Measurements from ENCODE around the gene FMO5. TPM values are rescaled to one million over a fixed set of nuclear protein-coding genes. Genes with fewer than 3 reads are reported as not detected.

FMO5 gene
- total and polyA plus RNA-seq, 10 of the 15 experiments (the other 5 are each of a cell fraction or from before 2014, with no cell fraction given): 0.05 to 0.58 (median 0.19) TPM

DNA sequence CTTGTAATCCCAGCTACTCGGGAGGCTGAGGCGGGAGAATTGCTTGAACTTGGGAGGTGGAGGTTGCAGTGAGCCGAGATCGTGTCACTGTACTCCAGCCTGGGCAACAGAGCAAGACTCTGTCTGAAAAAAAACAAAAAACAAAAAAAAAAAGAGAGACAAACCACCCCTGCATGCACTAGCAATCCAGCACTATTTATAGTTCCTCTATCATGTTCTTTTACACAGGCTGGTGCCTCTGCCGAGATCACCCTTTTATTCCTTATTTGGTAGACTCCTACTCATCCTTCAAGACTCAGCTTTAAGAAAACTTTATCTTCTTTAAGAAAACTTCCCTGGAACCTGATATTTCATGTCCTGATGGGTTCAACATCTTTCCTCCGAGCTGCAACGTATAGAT, 10.8 kb downstream of the FMO5 start:
- no peak overlapping the region for H3K27ac ChIP-seq (ENCODE audit: control insufficient read depth, insufficient read depth)
- ChIA-PET POLR2A (no interaction called here), CTCF (no interaction called here), SMC1A (ENCODE audit: uncharacterized antibody, unreplicated experiment) (interaction anchor here (0.9 kb wide), 1 partner anchor 27 kb away, joined by 3 read pairs; no protein-coding TSS in a partner anchor), RAD21 (ENCODE audit: unreplicated experiment) (interaction anchor here (0.6 kb wide), 1 partner anchor 271 kb away, joined by 3 read pairs; no protein-coding TSS in a partner anchor)
- no peak for ATAC-seq
- H3K9ac ChIP-seq (ENCODE audit: control insufficient read depth, insufficient read depth, low read length): no peak overlapping the region
- intact Hi-C loops (cut with micrococcal nuclease; ENCODE audit: unreplicated experiment): no loop called here
- in situ Hi-C loops (cut with MboI): no loop called here
- H3K9me3 ChIP-seq (replicated peaks; ENCODE audit: control insufficient read depth, insufficient read depth, low read length): no peaks in the 10 kb centered on the region
- no peak overlapping the region for H3K4me3 ChIP-seq
- BruUV-seq (replicated peaks): no TSS peak
- no peaks in the 10 kb centered on the region for H3K4me1 ChIP-seq (ENCODE audit: control insufficient read depth, insufficient read depth, low read length)
- H3K79me2 ChIP-seq (ENCODE audit: control insufficient read depth, insufficient read depth, low read length): no peaks in the 10 kb centered on the region
- no peaks in the 10 kb centered on the region for H3K27me3 ChIP-seq (replicated peaks in 1 of 2; ENCODE audit: control insufficient read depth in 2 of 2, insufficient read depth in 2 of 2, low read length in 1 of 2)
- no peak overlapping the region for H2AFZ ChIP-seq (ENCODE audit: control insufficient read depth, low read depth, low read length)
- H3K4me2 ChIP-seq (ENCODE audit: control insufficient read depth, insufficient read depth): no peak overlapping the region
- DNase-seq (ENCODE audit: low read depth, low spot score): no peak
- FAIRE-seq: no peak
- 28% methylated on average over 7 of the region's 7 CpGs for WGBS (ENCODE audit: insufficient coverage, insufficient replicate concordance, low lambda C conversion rate, missing lambda C conversion rate)
- TF ChIP-seq SPI1 (IDR thresholded peaks at IDR 0.05; ENCODE audit: borderline replicate concordance, insufficient read depth, low read depth, low read length) (no peak), PML (IDR thresholded peaks at IDR 0.05; ENCODE audit: low read length) (no peak), PAX5 (IDR thresholded peaks at IDR 0.05; ENCODE audit: borderline replicate concordance, low read depth, low read length) (no peak), RAD51 (IDR thresholded peaks at IDR 0.05) (no peak), SKIL (IDR thresholded peaks at IDR 0.05; ENCODE audit: low read depth, poor library complexity, severe bottlenecking) (no peak), IKZF1 (conservative IDR thresholded peaks at IDR 0.05) (no peak), YY1 (IDR thresholded peaks at IDR 0.05; ENCODE audit: low read depth, low read length) (no peak), ZBTB4 (CRISPR knock-in tag; IDR thresholded peaks at IDR 0.05) (no peak), MLLT1 (IDR thresholded peaks at IDR 0.05) (no peak)
- TF ChIP-seq, protein P1, sequence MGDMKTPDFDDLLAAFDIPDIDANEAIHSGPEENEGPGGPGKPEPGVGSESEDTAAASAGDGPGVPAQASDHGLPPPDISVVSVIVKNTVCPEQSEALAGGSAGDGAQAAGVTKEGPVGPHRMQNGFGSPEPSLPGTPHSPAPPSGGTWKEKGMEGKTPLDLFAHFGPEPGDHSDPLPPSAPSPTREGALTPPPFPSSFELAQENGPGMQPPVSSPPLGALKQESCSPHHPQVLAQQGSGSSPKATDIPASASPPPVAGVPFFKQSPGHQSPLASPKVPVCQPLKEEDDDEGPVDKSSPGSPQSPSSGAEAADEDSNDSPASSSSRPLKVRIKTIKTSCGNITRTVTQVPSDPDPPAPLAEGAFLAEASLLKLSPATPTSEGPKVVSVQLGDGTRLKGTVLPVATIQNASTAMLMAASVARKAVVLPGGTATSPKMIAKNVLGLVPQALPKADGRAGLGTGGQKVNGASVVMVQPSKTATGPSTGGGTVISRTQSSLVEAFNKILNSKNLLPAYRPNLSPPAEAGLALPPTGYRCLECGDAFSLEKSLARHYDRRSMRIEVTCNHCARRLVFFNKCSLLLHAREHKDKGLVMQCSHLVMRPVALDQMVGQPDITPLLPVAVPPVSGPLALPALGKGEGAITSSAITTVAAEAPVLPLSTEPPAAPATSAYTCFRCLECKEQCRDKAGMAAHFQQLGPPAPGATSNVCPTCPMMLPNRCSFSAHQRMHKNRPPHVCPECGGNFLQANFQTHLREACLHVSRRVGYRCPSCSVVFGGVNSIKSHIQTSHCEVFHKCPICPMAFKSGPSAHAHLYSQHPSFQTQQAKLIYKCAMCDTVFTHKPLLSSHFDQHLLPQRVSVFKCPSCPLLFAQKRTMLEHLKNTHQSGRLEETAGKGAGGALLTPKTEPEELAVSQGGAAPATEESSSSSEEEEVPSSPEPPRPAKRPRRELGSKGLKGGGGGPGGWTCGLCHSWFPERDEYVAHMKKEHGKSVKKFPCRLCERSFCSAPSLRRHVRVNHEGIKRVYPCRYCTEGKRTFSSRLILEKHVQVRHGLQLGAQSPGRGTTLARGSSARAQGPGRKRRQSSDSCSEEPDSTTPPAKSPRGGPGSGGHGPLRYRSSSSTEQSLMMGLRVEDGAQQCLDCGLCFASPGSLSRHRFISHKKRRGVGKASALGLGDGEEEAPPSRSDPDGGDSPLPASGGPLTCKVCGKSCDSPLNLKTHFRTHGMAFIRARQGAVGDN (IDR thresholded peaks at IDR 0.05): no peak
- TF ChIP-seq, protein P2, sequence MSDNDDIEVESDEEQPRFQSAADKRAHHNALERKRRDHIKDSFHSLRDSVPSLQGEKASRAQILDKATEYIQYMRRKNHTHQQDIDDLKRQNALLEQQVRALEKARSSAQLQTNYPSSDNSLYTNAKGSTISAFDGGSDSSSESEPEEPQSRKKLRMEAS (IDR thresholded peaks at IDR 0.05; ENCODE audit: low read depth, low read length): no peak
- H4K20me1 ChIP-seq (ENCODE audit: control insufficient read depth, insufficient read depth): no peaks in the 10 kb centered on the region
- H3K36me3 ChIP-seq (ENCODE audit: control insufficient read depth in 2 of 2, insufficient read depth in 2 of 2, low read length in 1 of 2): no peaks in the 10 kb centered on the region

Data from GM12878 (cell line).